Activated CD8-positive, alpha-beta memory T cell treated with anti-CD3 and anti-CD28 coated beads for 48 hours (primary cell): Measurements from ENCODE around the gene PCED1B.

ENCODE experiments used
- DNase-seq, 3 experiments: peaks; one replicate each; pipeline ENCODE4 v3.0.0-alpha.2; 2020; ENCODE audit warnings: low read depth in 2 of 3, low spot score in 2 of 3

The PCED1B gene

GRCh38 chr12:47088021-47088944 lies 8.9 kb downstream of the PCED1B start:
- no peak for DNase-seq

GRCh38 chr12:47091009-47091408 lies 11.6 kb downstream of the PCED1B start:
- no peak for DNase-seq

GRCh38 chr12:47094804-47095203 lies 15.4 kb downstream of the PCED1B start:
- DNase-seq, result no peak

- no peak for DNase-seq
Observed at GRCh38 chr12:47095446-47096236, 16.2 kb downstream of the PCED1B start.

- no peak for DNase-seq
Observed at GRCh38 chr12:47097276-47097896, 18.0 kb downstream of the PCED1B start.

GRCh38 chr12:47098099-47098498 lies 18.7 kb downstream of the PCED1B start:
- no peak for DNase-seq

GRCh38 chr12:47099610-47100009 lies 20.2 kb downstream of the PCED1B start:
- DNase-seq, result no peak

GRCh38 chr12:47100160-47100559 lies 20.7 kb downstream of the PCED1B start:
- DNase-seq, result no peak

- DNase-seq, result no peak
Observed at GRCh38 chr12:47102406-47102805, 23.0 kb downstream of the PCED1B start.

GRCh38 chr12:47102845-47103651 lies 23.6 kb downstream of the PCED1B start:
- no peak for DNase-seq

GRCh38 chr12:47105914-47106674 lies 26.7 kb downstream of the PCED1B start:
- DNase-seq, result no peak

GRCh38 chr12:47107446-47107845 lies 28.0 kb downstream of the PCED1B start:
- DNase-seq, result no peak

GRCh38 chr12:47107926-47108325 lies 28.5 kb downstream of the PCED1B start:
- no peak for DNase-seq

GRCh38 chr12:47110011-47110541 lies 30.7 kb downstream of the PCED1B start:
- DNase-seq, result no peak

GRCh38 chr12:47110718-47111391 lies 31.4 kb downstream of the PCED1B start:
- DNase-seq, result no peak

GRCh38 chr12:47111392-47111778 lies 32.0 kb downstream of the PCED1B start:
- DNase-seq, result no peak

- DNase-seq, result no peak
Observed at GRCh38 chr12:47111854-47112253, 32.4 kb downstream of the PCED1B start.

- no peak for DNase-seq
Observed at GRCh38 chr12:47112679-47113078, 33.3 kb downstream of the PCED1B start.

GRCh38 chr12:47114481-47114892 lies 35.1 kb downstream of the PCED1B start:
- DNase-seq, result no peak
